ENCODE data around the gene BPHL.
"Not testable (repeated sequence)": the region's sequence is repeated elsewhere in the genome, so short reads cannot be mapped to it uniquely, and the experiment has no call there.

The BPHL gene

DNA sequence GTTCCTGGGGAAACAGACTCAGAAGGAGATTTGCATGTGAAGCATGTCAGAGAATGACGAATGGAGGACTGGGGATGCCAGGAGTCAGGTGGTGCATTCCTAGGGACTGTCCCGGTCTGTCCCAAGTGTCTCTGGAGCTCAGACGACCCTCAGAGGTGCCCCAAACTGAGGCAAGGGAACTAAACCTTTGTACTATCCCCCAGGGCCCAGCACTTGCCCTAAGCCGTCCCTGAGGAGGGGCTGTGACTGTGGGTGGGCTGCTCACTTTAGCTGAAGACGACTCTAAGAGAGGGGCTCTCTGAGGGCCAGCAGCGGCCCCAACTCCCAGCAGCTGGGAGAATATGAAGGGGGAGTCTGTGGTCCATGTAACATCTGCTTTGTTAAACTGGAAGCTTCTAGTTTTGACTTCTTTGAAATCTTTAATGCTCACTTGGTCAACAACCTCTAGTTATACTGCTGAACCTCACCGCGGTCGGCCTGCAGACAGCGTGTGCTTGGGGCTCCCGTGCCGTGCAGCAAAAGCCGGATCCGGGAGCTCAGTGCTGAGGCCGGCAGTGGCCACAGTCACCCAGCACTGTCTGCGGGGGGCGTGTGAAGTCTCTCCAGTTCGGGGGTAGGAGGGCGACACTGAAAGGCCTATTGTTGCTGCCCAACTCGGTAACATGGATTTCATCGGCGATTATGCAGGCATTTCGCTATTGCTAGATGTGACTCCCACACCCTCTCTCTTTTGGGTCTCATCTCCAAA, 74.8 kb downstream of the BPHL start:
- TF ChIP-seq, protein P1, sequence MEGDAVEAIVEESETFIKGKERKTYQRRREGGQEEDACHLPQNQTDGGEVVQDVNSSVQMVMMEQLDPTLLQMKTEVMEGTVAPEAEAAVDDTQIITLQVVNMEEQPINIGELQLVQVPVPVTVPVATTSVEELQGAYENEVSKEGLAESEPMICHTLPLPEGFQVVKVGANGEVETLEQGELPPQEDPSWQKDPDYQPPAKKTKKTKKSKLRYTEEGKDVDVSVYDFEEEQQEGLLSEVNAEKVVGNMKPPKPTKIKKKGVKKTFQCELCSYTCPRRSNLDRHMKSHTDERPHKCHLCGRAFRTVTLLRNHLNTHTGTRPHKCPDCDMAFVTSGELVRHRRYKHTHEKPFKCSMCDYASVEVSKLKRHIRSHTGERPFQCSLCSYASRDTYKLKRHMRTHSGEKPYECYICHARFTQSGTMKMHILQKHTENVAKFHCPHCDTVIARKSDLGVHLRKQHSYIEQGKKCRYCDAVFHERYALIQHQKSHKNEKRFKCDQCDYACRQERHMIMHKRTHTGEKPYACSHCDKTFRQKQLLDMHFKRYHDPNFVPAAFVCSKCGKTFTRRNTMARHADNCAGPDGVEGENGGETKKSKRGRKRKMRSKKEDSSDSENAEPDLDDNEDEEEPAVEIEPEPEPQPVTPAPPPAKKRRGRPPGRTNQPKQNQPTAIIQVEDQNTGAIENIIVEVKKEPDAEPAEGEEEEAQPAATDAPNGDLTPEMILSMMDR (IDR thresholded peaks at IDR 0.05; ENCODE audit: control insufficient read depth, extremely low read depth, insufficient read depth) = no peak
- DNase-seq (ENCODE audit: low read depth) = no peak
- H3K4me3 ChIP-seq (ENCODE audit: low read depth, low read length) = no peak overlapping the region

DNA sequence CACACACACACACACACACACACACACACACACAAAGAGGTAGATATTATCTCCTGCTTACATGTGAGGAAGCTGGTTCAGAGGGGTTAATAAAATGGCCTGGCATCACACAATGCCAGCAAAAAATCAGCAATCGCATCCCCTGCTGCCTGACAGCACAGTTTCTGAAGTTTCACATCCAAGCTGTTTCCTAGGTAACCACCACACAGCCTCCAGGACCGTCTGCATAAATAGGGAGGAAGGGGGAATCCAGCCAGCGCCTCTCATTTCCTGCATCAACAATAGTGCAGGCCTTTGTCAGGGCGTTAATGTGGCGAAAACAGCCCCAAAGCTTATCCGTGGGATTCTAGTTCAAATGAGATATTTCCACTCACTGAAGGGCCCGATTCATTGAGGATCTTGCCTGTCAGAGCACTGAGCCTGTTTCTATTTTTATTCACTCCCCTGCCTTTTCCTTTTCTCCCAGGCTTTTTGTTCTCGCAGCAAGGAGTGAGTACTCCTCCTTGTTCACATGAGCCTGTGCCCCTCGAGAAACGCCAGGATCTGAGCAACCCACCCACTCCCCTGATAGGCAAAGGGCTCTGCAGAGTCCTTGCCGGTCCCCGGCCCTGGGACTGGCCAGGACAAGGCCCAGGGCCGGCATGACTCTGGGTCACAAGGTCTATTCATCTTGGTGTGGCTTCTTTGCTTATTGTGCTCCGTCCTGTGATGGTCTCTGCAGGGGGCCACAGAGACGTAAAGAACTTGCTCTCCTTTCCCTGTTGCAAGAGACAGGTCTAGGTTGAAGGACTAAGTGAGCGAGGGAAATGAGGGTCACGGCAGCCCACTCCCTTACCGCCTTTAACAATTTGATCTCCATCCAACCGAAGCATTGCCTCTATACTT, 76.3 kb downstream of the BPHL start:
- TF ChIP-seq, protein P1 (IDR thresholded peaks at IDR 0.05; ENCODE audit: control insufficient read depth, extremely low read depth, insufficient read depth) = no peak
- no peak overlapping the region for H3K4me3 ChIP-seq (ENCODE audit: low read depth, low read length)
- no peak for DNase-seq (ENCODE audit: low read depth)

DNA sequence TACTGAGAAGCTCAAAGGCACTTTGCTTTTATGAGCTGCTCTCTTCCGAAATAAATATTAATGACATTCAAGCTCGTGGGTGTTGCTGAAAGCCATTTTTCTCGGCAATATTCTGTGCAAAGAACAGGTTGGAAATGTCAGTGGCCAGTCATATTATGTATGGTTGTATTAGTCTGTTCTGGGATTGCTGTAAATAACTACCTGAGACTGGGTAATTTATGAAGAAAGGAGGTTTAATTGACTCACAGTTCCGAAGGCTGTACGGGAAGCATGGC, 76.8 kb downstream of the BPHL start:
- TF ChIP-seq, protein P1 (IDR thresholded peaks at IDR 0.05; ENCODE audit: control insufficient read depth, extremely low read depth, insufficient read depth) = no peak
- DNase-seq (ENCODE audit: low read depth) = no peak
- H3K4me3 ChIP-seq (ENCODE audit: low read depth, low read length) = no peak overlapping the region

DNA sequence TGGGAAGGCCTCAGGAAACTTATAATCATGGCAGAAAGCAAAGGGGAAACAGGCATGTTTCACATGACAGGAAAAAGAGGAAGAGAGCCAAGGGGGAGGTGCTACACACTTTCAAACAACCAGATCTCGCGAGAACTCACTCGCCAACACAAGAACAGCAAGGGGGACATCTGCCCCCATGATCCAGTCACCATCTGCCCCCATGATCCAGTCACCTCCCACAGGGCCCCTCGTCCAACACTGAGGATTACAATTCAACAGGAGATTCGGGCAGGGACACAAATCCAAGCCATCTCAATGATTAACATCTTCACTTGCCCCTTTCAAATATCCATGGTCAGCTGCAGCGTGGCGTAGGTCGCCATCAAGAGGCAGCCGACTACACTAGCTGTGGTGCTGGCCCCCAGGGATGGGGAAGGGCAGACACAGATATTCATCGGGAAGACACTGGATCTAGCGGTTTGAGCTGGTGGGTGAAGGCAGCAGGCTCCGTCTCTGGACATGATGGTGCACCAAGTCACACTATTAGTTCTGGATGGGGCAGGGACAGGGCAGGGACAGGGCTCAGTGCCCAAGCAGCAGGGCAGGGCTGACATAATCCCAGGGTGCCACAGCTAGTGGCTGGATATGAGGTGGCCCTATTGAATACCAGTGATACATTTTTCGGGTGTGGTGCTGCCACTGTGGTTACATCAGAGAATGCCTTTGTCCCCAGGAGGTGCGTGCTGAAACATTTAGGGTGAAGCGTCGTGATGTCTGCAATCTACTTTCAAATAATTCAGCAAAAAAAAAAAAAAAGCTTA, 77.4 kb downstream of the BPHL start:
- TF ChIP-seq, protein P1 (IDR thresholded peaks at IDR 0.05; ENCODE audit: control insufficient read depth, extremely low read depth, insufficient read depth) = peak; percentile 6; the same call in 1 of the 2 replicates
- H3K4me3 ChIP-seq (ENCODE audit: low read depth, low read length) = no peak overlapping the region
- no peak for DNase-seq (ENCODE audit: low read depth)

DNA sequence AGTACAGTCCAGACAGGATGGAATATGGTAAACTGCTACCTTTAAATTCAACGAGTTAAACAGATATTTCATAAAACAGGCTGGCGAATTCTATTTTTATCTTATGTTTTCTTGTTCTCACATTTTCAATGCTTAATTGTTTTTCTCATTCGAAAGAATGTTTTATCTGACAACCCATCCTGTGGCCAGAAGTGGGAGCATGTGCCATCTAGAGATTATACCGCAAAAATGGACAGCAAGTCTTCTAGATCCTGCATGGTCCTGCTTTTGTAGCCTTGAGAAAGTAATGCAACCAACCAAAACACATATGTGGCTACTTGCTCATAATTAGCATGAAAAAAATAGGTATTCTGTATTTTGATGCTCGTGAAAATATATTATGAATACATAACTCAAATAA, 78.3 kb downstream of the BPHL start:
- H3K4me3 ChIP-seq (ENCODE audit: low read depth, low read length) = no peak overlapping the region
- TF ChIP-seq, protein P1 (IDR thresholded peaks at IDR 0.05; ENCODE audit: control insufficient read depth, extremely low read depth, insufficient read depth) = no peak
- DNase-seq (ENCODE audit: low read depth) = no peak

DNA sequence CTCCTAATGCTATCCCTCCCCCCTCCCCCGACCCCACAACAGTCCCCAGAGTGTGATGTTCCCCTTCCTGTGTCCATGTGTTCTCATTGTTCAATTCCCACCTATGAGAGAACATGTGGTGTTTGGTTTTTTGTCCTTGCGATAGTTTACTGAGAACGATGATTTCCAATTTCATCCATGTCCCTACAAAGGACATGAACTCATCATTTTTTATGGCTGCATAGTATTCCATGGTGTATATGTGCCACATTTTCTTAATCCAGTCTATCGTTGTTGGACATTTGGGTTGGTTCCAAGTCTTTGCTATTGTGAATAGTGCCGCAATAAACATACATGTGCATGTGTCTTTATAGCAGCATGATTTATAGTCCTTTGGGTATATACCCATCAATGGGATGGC, 79.2 kb downstream of the BPHL start:
- H3K4me3 ChIP-seq (ENCODE audit: low read depth, low read length); DNase-seq (ENCODE audit: low read depth): not testable (repeated sequence)

DNA sequence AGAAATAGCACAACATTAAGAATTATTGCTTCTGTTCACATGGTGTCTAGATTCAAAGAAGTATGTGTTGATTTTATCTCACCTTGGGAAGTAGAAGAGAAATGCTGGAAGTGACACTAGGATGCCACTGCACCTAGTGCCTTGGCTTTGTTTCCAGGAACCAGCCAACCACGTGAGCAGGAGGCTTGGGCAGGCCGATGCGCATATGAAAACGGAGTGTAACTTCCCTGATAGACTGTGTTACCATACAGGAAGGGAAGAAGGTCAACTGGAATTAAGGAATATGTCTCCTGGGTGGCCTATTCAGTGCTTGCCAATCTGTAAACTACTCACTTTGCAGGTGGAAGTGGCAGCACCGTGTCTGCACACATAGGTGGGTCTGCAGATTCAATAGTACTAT, 80.9 kb downstream of the BPHL start:
- TF ChIP-seq, protein P1 (IDR thresholded peaks at IDR 0.05; ENCODE audit: control insufficient read depth, extremely low read depth, insufficient read depth) = no peak
- H3K4me3 ChIP-seq (ENCODE audit: low read depth, low read length) = no peak overlapping the region
- no peak for DNase-seq (ENCODE audit: low read depth)

All from LNCaP clone FGC (cell line).